ENCODE measurements around the gene ETNK2. TPM values are rescaled to one million over a fixed set of nuclear protein-coding genes. Genes with fewer than 3 reads are reported as not detected.
A peak's percentile ranks its signal among the peaks of the same experiment; 100 is the strongest.

ETNK2 gene
- total and polyA plus RNA-seq, 4 donors, result 24.5 to 119 (median 78.8) TPM

DNA sequence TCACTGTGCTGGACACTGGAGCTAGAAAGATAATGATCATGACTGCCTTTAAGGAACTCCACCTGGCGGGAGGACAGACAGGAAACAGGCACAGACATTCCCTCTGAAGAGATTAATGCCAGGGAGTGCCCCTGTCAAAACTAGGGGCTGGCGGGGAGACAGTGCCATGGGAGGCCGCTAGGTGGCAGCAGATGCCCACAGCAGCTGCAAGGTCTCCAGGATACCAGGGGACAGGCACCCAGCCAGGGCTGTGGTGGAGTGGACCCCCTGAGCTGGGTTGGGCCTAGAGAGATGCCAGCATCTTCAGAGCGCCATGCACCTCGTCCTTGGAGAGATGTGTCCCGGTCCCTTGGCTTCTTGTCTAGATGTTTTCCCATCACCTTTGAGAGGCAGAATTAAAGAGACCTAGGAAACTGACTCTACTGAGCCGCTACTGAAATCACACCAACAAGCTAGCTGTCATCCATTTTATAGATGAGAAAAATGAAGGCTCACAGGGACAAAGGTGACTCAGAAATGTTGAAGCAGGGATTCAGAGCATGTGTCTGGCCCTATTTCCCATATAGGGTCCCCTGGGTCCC, 10.7 kb upstream of the ETNK2 start:
- 14% methylated on average over 7 of the region's 7 CpGs for WGBS
- H3K27ac ChIP-seq (ENCODE audit: low read depth in 1 of 2, low read length in 2 of 2), result peak overlapping the region in 1 of 2 donors; percentile 23
- no peaks in the 10 kb centered on the region for H3K27me3 ChIP-seq (ENCODE audit: control insufficient read depth in 4 of 4, insufficient read depth in 4 of 4, low read length in 3 of 4)
- TF ChIP-seq, protein P1, sequence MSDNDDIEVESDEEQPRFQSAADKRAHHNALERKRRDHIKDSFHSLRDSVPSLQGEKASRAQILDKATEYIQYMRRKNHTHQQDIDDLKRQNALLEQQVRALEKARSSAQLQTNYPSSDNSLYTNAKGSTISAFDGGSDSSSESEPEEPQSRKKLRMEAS (IDR thresholded peaks at IDR 0.05), result no peak
- TF ChIP-seq JUND (IDR thresholded peaks at IDR 0.05), result no peak
- TF ChIP-seq, protein P2, sequence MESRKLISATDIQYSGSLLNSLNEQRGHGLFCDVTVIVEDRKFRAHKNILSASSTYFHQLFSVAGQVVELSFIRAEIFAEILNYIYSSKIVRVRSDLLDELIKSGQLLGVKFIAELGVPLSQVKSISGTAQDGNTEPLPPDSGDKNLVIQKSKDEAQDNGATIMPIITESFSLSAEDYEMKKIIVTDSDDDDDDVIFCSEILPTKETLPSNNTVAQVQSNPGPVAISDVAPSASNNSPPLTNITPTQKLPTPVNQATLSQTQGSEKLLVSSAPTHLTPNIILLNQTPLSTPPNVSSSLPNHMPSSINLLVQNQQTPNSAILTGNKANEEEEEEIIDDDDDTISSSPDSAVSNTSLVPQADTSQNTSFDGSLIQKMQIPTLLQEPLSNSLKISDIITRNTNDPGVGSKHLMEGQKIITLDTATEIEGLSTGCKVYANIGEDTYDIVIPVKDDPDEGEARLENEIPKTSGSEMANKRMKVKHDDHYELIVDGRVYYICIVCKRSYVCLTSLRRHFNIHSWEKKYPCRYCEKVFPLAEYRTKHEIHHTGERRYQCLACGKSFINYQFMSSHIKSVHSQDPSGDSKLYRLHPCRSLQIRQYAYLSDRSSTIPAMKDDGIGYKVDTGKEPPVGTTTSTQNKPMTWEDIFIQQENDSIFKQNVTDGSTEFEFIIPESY (IDR thresholded peaks at IDR 0.05), result no peak
- no peak for TF ChIP-seq NR2F2 (IDR thresholded peaks at IDR 0.05)
- peak in 1 of 2 donors; percentile 5 for TF ChIP-seq GABPA (IDR thresholded peaks at IDR 0.05 in 1 of 2, conservative IDR thresholded peaks at IDR 0.05 in 1 of 2)
- TF ChIP-seq RAD21 (IDR thresholded peaks at IDR 0.05), result peak; percentile 99
- no peak for TF ChIP-seq HNF4G (IDR thresholded peaks at IDR 0.05)
- TF ChIP-seq FOXA2 (IDR thresholded peaks at IDR 0.05), result no peak
- no peak for TF ChIP-seq FOXA1 (IDR thresholded peaks at IDR 0.05)
- TF ChIP-seq, protein P3, sequence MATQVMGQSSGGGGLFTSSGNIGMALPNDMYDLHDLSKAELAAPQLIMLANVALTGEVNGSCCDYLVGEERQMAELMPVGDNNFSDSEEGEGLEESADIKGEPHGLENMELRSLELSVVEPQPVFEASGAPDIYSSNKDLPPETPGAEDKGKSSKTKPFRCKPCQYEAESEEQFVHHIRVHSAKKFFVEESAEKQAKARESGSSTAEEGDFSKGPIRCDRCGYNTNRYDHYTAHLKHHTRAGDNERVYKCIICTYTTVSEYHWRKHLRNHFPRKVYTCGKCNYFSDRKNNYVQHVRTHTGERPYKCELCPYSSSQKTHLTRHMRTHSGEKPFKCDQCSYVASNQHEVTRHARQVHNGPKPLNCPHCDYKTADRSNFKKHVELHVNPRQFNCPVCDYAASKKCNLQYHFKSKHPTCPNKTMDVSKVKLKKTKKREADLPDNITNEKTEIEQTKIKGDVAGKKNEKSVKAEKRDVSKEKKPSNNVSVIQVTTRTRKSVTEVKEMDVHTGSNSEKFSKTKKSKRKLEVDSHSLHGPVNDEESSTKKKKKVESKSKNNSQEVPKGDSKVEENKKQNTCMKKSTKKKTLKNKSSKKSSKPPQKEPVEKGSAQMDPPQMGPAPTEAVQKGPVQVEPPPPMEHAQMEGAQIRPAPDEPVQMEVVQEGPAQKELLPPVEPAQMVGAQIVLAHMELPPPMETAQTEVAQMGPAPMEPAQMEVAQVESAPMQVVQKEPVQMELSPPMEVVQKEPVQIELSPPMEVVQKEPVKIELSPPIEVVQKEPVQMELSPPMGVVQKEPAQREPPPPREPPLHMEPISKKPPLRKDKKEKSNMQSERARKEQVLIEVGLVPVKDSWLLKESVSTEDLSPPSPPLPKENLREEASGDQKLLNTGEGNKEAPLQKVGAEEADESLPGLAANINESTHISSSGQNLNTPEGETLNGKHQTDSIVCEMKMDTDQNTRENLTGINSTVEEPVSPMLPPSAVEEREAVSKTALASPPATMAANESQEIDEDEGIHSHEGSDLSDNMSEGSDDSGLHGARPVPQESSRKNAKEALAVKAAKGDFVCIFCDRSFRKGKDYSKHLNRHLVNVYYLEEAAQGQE (IDR thresholded peaks at IDR 0.05), result no peak
- no peak for TF ChIP-seq YY1 (IDR thresholded peaks at IDR 0.05)
- TF ChIP-seq HNF4A (conservative IDR thresholded peaks at IDR 0.05), result peak in 1 of 2 donors; percentile 7
- TF ChIP-seq EGR1 (IDR thresholded peaks at IDR 0.05; ENCODE audit: low read depth in 2 of 2), result no peak
- TF ChIP-seq TAF1 (conservative IDR thresholded peaks at IDR 0.05), result no peak
- TF ChIP-seq, protein P4, sequence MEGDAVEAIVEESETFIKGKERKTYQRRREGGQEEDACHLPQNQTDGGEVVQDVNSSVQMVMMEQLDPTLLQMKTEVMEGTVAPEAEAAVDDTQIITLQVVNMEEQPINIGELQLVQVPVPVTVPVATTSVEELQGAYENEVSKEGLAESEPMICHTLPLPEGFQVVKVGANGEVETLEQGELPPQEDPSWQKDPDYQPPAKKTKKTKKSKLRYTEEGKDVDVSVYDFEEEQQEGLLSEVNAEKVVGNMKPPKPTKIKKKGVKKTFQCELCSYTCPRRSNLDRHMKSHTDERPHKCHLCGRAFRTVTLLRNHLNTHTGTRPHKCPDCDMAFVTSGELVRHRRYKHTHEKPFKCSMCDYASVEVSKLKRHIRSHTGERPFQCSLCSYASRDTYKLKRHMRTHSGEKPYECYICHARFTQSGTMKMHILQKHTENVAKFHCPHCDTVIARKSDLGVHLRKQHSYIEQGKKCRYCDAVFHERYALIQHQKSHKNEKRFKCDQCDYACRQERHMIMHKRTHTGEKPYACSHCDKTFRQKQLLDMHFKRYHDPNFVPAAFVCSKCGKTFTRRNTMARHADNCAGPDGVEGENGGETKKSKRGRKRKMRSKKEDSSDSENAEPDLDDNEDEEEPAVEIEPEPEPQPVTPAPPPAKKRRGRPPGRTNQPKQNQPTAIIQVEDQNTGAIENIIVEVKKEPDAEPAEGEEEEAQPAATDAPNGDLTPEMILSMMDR (IDR thresholded peaks at IDR 0.05; ENCODE audit: low read depth, low read length, missing input control), result peak; percentile 99
- peak; percentile 9 to 42 for TF ChIP-seq RXRA (IDR thresholded peaks at IDR 0.05)
- TF ChIP-seq SP1 (IDR thresholded peaks at IDR 0.05), result peak; percentile 12
- TF ChIP-seq, protein P5, sequence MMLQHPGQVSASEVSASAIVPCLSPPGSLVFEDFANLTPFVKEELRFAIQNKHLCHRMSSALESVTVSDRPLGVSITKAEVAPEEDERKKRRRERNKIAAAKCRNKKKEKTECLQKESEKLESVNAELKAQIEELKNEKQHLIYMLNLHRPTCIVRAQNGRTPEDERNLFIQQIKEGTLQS (IDR thresholded peaks at IDR 0.05), result no peak
- H3K4me1 ChIP-seq (ENCODE audit: control insufficient read depth in 4 of 4, insufficient read depth in 4 of 4, low read length in 3 of 4), result peaks cover 2 to 24% (median 14%) of the 10 kb centered on the region in 4 donors
- no peaks in the 10 kb centered on the region for H3K36me3 ChIP-seq (ENCODE audit: control insufficient read depth in 4 of 4, insufficient read depth in 3 of 4, low read depth in 1 of 4, low read length in 3 of 4)
- H3K9me3 ChIP-seq (ENCODE audit: control insufficient read depth in 4 of 4, low read length in 3 of 4), result no peaks in the 10 kb centered on the region
- H3K4me3 ChIP-seq (ENCODE audit: low read depth in 1 of 3, low read length in 3 of 3), result no peak overlapping the region
- DNase-seq (ENCODE audit: low spot score), result peak; percentile 86
- peak overlapping the region in 1 of 2 donors; percentile 39 for H3K9ac ChIP-seq (ENCODE audit: low read depth in 1 of 2, low read length in 2 of 2)
